HT1080 (cell line): Measurements from ENCODE around the gene PRDM9. TPM values are rescaled to one million over a fixed set of nuclear protein-coding genes. Genes with fewer than 3 reads are reported as not detected.

Experiments used
- DNase-seq: peaks from one replicate; pipeline ENCODE4 v3.0.0-alpha.2; 2015; ENCODE audit warnings: low read depth
- total RNA-seq: library from RNA; depleted of rRNA; stranded (reverse); fragments of >200 nt; shearing (Covaris generic); gene quantifications from 2 replicates; pipeline ENCODE4 v1.2.3, GENCODE V29; 2014

PRDM9 gene
- total RNA-seq, 1 experiment from 2014 or later, result not detected

DNA sequence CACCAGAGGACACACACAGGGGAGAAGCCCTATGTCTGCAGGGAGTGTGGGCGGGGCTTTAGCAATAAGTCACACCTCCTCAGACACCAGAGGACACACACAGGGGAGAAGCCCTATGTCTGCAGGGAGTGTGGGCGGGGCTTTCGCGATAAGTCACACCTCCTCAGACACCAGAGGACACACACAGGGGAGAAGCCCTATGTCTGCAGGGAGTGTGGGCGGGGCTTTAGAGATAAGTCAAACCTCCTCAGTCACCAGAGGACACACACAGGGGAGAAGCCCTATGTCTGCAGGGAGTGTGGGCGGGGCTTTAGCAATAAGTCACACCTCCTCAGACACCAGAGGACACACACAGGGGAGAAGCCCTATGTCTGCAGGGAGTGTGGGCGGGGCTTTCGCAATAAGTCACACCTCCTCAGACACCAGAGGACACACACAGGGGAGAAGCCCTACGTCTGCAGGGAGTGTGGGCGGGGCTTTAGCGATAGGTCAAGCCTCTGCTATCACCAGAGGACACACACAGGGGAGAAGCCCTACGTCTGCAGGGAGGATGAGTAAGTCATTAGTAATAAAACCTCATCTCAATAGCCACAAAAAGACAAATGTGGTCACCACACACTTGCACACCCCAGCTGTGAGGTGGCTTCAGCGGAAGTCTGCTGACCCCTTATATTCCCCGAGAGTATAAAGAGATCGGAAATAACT, 20.0 kb downstream of the PRDM9 start:
- peak; percentile 84 for DNase-seq

DNA sequence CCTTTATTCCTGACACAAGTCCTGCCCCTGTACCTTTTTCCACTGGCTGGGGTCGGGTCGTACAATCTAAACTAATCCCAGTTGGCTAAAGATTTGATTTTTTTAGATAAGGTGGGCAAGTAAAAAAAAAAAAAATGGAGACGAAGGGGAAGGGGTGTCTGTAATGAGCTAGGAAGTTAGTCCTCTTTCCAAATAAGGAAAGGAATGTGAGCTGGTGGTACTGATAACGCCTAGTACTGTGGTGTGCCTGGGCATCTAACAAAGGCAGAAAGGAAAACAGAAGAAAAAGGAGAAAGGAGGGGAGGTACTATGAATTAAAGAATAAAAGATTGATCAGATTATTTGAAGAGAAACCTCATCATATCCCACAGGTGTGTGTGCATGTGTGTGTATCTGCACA, 21.3 kb downstream of the PRDM9 start:
- no peak for DNase-seq

DNA sequence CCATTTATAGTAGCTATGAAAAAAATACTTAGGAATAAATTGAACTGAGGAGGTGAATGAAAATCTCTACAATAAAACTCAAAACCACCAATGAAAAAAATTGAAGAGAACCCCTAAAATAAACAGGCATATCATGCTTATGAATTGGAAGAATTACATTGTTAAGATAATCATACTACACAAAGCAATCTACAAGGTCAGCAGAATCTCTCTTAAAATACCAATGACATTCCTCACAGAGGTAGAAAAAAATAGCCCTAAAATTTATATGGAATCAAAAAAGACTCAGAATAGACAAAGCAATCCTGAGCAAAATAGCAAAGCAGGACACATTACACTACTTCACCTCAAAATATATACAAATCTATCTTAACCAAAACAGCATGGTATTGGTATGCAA, 23.2 kb downstream of the PRDM9 start:
- DNase-seq, result no peak

DNA sequence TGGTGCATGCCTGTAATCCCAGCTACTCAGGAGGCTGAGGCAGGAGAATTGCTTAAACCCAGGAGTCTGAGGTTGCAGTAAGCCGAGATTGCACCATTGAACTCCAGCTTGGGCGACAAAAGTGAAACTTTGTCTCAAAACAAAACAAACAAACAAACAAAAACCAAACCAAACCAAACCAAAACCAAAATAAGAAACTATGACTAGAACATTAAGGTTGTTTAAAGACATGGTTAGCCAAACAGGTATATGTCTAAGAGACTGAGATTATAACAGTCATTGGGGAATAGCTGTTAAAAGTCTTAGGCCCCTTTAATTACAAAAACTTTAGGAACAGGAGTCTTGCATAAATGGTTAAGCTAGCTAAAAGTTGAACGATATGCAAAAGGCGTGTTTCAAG, 63.6 kb downstream of the PRDM9 start:
- no peak for DNase-seq
